Endometrial microvascular endothelial cells (primary cell): Measurements from ENCODE around the gene TSPAN7. TPM values are rescaled to one million over a fixed set of nuclear protein-coding genes. Genes with fewer than 3 reads are reported as not detected.

ENCODE experiments used
- in situ Hi-C: cut with HindIII; loops from 2 replicates; pipeline ENCODE4 v1.10.0; 2017; ENCODE audit warnings: low sequenced_read_pairs, low pct_unique_long_range_greater_than_20kb; ENCODE audit errors: inconsistent ontology term
- total RNA-seq: library from RNA; depleted of rRNA; stranded (reverse); fragments of >200 nt; gene quantifications from one replicate; pipeline ENCODE4 v1.2.3, GENCODE V29; 2015; ENCODE audit errors: inconsistent ontology term

TSPAN7 gene
- total RNA-seq, 1 donor from 2014 or later = not detected

- in situ Hi-C loops = no loop called here
Observed at GRCh38 chrX:38636949-38637819, 75.8 kb downstream of the TSPAN7 start.

- in situ Hi-C loops = no loop called here
Observed at GRCh38 chrX:38638952-38639529, 77.7 kb downstream of the TSPAN7 start.

- in situ Hi-C loops = no loop called here
Observed at GRCh38 chrX:38639730-38640129, 78.4 kb downstream of the TSPAN7 start.

GRCh38 chrX:38641197-38641596 lies 79.9 kb downstream of the TSPAN7 start:
- in situ Hi-C loops = no loop called here

- in situ Hi-C loops = no loop called here
Observed at GRCh38 chrX:38643903-38644302, 82.6 kb downstream of the TSPAN7 start.

- in situ Hi-C loops = no loop called here
Observed at GRCh38 chrX:38646129-38646528, 84.8 kb downstream of the TSPAN7 start.

- in situ Hi-C loops = no loop called here
Observed at GRCh38 chrX:38649221-38649620, 87.9 kb downstream of the TSPAN7 start.

- in situ Hi-C loops = no loop called here
Observed at GRCh38 chrX:38649674-38650647, 88.6 kb downstream of the TSPAN7 start.

GRCh38 chrX:38651625-38652601 lies 90.6 kb downstream of the TSPAN7 start:
- in situ Hi-C loops = no loop called here

GRCh38 chrX:38652934-38653442 lies 91.6 kb downstream of the TSPAN7 start:
- in situ Hi-C loops = no loop called here

- in situ Hi-C loops = no loop called here
Observed at GRCh38 chrX:38654302-38654701, 93.0 kb downstream of the TSPAN7 start.

- in situ Hi-C loops = no loop called here
Observed at GRCh38 chrX:38656350-38656915, 95.1 kb downstream of the TSPAN7 start.

- in situ Hi-C loops = no loop called here
Observed at GRCh38 chrX:38657562-38657961, 96.2 kb downstream of the TSPAN7 start.

- in situ Hi-C loops = no loop called here
Observed at GRCh38 chrX:38660395-38661102, 99.2 kb downstream of the TSPAN7 start.

GRCh38 chrX:38661103-38661441 lies 99.7 kb downstream of the TSPAN7 start:
- in situ Hi-C loops = no loop called here

- in situ Hi-C loops = no loop called here
Observed at GRCh38 chrX:38661561-38661960, 100.2 kb downstream of the TSPAN7 start.

- in situ Hi-C loops = no loop called here
Observed at GRCh38 chrX:38662640-38663039, 101.3 kb downstream of the TSPAN7 start.
